GM18502 (cell line): ENCODE data around the gene B4GALNT1.
"Not testable (repeated sequence)": the region's sequence is repeated elsewhere in the genome, so short reads cannot be mapped to it uniquely, and the experiment has no call there.

Experiments used
- ATAC-seq: cut with Tn5 transposase; IDR thresholded peaks from one replicate; pipeline ENCODE4 v1.9.1; 2021; ENCODE audit warnings: mild to moderate bottlenecking; ENCODE audit not compliant: unreplicated experiment, poor library complexity

The B4GALNT1 gene

GRCh38 chr12:57621497-57622292 lies 11.3 kb downstream of the B4GALNT1 start:
- peak; percentile 50 for ATAC-seq

GRCh38 chr12:57620936-57621496 lies 12.0 kb downstream of the B4GALNT1 start:
- no peak for ATAC-seq

- no peak for ATAC-seq
Measured at GRCh38 chr12:57620245-57620935, 12.6 kb downstream of the B4GALNT1 start.

- ATAC-seq: no peak
Measured at GRCh38 chr12:57619434-57620244, 13.4 kb downstream of the B4GALNT1 start.

- no peak for ATAC-seq
Measured at GRCh38 chr12:57618966-57619433, 14.0 kb downstream of the B4GALNT1 start.

- not testable (repeated sequence) for ATAC-seq
Measured at GRCh38 chr12:57618431-57618830, 14.6 kb downstream of the B4GALNT1 start.

GRCh38 chr12:57617942-57618341 lies 15.1 kb downstream of the B4GALNT1 start:
- no peak for ATAC-seq

GRCh38 chr12:57616383-57617101 lies 16.5 kb downstream of the B4GALNT1 start:
- no peak for ATAC-seq

GRCh38 chr12:57615637-57616036 lies 17.4 kb downstream of the B4GALNT1 start:
- ATAC-seq: no peak

- no peak for ATAC-seq
Measured at GRCh38 chr12:57614948-57615500, 18.0 kb downstream of the B4GALNT1 start.

- ATAC-seq: peak; percentile 79
Measured at GRCh38 chr12:57614178-57614947, 18.6 kb downstream of the B4GALNT1 start.

- ATAC-seq: no peak
Measured at GRCh38 chr12:57613427-57614109, 19.4 kb downstream of the B4GALNT1 start.

GRCh38 chr12:57612711-57613426 lies 20.1 kb downstream of the B4GALNT1 start:
- no peak for ATAC-seq

- no peak for ATAC-seq
Measured at GRCh38 chr12:57611827-57612710, 20.9 kb downstream of the B4GALNT1 start.

- ATAC-seq: peak; percentile 41
Measured at GRCh38 chr12:57611108-57611826, 21.7 kb downstream of the B4GALNT1 start, which contains the start of gene ARHGEF25. Gene ARHGEF25 (plus strand): TSS chr12:57611435. CDS start chr12:57611895, 460 bp downstream.
